Measurements from ENCODE around the gene RUNX2.

DNA sequence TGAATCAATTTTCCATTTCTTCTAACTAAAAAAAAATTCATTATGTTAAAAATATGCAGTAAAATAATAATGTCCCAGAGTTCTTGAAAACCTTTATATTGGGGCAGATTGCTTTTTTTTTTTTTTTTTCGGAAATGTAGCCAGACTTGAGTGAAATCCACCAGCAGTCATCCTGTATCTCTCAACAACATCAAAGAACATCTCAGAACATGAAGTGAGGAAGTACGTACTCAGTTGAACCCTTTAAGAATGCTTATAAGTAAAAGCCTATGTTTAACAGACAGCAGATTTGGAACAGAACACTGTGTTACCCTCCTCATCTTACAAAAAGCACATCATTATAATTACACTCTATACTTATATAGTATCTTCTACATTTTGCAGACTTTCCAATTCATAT is 100.6 kb downstream of the RUNX2 start:
- no peak for TF ChIP-seq SIN3A (IDR thresholded peaks at IDR 0.05; ENCODE audit: borderline replicate concordance, insufficient read depth, low read depth, low read length)
- TF ChIP-seq, protein P1, sequence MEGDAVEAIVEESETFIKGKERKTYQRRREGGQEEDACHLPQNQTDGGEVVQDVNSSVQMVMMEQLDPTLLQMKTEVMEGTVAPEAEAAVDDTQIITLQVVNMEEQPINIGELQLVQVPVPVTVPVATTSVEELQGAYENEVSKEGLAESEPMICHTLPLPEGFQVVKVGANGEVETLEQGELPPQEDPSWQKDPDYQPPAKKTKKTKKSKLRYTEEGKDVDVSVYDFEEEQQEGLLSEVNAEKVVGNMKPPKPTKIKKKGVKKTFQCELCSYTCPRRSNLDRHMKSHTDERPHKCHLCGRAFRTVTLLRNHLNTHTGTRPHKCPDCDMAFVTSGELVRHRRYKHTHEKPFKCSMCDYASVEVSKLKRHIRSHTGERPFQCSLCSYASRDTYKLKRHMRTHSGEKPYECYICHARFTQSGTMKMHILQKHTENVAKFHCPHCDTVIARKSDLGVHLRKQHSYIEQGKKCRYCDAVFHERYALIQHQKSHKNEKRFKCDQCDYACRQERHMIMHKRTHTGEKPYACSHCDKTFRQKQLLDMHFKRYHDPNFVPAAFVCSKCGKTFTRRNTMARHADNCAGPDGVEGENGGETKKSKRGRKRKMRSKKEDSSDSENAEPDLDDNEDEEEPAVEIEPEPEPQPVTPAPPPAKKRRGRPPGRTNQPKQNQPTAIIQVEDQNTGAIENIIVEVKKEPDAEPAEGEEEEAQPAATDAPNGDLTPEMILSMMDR (IDR thresholded peaks at IDR 0.05), result no peak
- no peak for TF ChIP-seq TCF7L2 (IDR thresholded peaks at IDR 0.05; ENCODE audit: low read depth, low read length)
- no peak for TF ChIP-seq POLR2AphosphoS5 (IDR thresholded peaks at IDR 0.05; ENCODE audit: low read depth, low read length)
